A549 (cell line): ENCODE measurements around the gene SH3RF3. TPM values are rescaled to one million over a fixed set of nuclear protein-coding genes. Genes with fewer than 3 reads are reported as not detected.

Experiments used
- ATAC-seq, 2 experiments: fragments of 200-7000 bp in 1 of 2; fragments of >200 bp in 1 of 2; cut with Nextera tagmentation in 1 of 2; cut with Tn5 transposase in 1 of 2; 3 replicates each; pipeline versions ENCODE4 v1.8.0 to v1.9.1; 2018 to 2020; ENCODE audit warnings: mild to moderate bottlenecking in 1 of 2, moderate library complexity in 1 of 2
- CTCF ChIA-PET: fragments of 300-600 bp; sonication (Branson Sonifier 250); formaldehyde crosslinking; extraction: SDS; loops from one replicate; lab custom pipeline; 2021; ENCODE audit warnings: antibody characterized with exemption, inconsistent platforms; lab: Yijun Ruan, JAX
- POLR2A ChIA-PET: fragments of 350-600 bp; formaldehyde crosslinking; extraction: SDS; loops from one replicate; lab custom pipeline; 2021; ENCODE audit warnings: antibody characterized with exemption, inconsistent platforms; lab: Yijun Ruan, JAX
- DNase-seq, 2 experiments: peaks; one replicate each; pipeline versions ENCODE4 v3.0.0 to v3.0.0-alpha.2; 2011 to 2016; ENCODE audit warnings: low read depth in 1 of 2, low spot score in 1 of 2
- FAIRE-seq: peaks from 2 replicates; lab custom pipeline; 2011; peaks lifted over from hg19 to GRCh38; lab: Jason Lieb, UNC
- H3K27ac ChIP-seq, 2 experiments: fragments of >200 bp; sonication (Bioruptor Twin); formaldehyde crosslinking; 3 replicates each; pipeline ENCODE4 v1.5.1; 2016 to 2017
- H3K4me1 ChIP-seq: fragments of >200 bp; sonication (Bioruptor Twin); formaldehyde crosslinking; 3 replicates; pipeline ENCODE4 v1.6.1; 2016
- H3K4me2 ChIP-seq: fragments of >200 bp; sonication (Bioruptor Twin); formaldehyde crosslinking; 3 replicates; pipeline ENCODE4 v1.6.1; 2016
- H3K4me3 ChIP-seq: fragments of >200 bp; sonication (Bioruptor Twin); formaldehyde crosslinking; 3 replicates; pipeline ENCODE4 v1.5.1; 2016
- H3K9me3 ChIP-seq: fragments of >200 bp; sonication (Bioruptor Twin); formaldehyde crosslinking; 3 replicates; pipeline ENCODE4 v1.6.1; 2016
- ATOH8 ChIP-seq: fragments of 250-450 bp; sonication (Bioruptor Pico); IDR thresholded peaks from 2 replicates; pipeline ENCODE4 v1.5.0; 2020; ENCODE audit warnings: low read depth, mild to moderate bottlenecking, moderate library complexity
- BHLHE40 ChIP-seq: IDR thresholded peaks from 2 replicates; pipeline ENCODE4 v1.6.1; 2012; ENCODE audit warnings: low read depth, low read length, inconsistent platforms
- CBX2 ChIP-seq: fragments of 200-600 bp; sonication (generic); IDR thresholded peaks from 2 replicates; pipeline ENCODE4 v1.6.1; 2016; ENCODE audit warnings: low read depth, mild to moderate bottlenecking, borderline replicate concordance
- CBX8 ChIP-seq: fragments of 200-600 bp; sonication (generic); IDR thresholded peaks from 2 replicates; pipeline ENCODE4 v1.6.1; 2016
- CHD4 ChIP-seq: fragments of 200-600 bp; sonication (generic); IDR thresholded peaks from 2 replicates; pipeline ENCODE4 v1.6.1; 2016; ENCODE audit warnings: antibody characterized with exemption, mild to moderate bottlenecking, borderline replicate concordance
- EHMT2 ChIP-seq: fragments of 200-600 bp; sonication (generic); IDR thresholded peaks from 2 replicates; pipeline ENCODE4 v1.6.1; 2016; ENCODE audit warnings: antibody characterized with exemption, low read depth, mild to moderate bottlenecking, moderate library complexity
- FOSB ChIP-seq: fragments of 250-450 bp; sonication (Bioruptor Pico); IDR thresholded peaks from 2 replicates; pipeline ENCODE4 v1.5.0; 2020; ENCODE audit warnings: mild to moderate bottlenecking, moderate library complexity
- FOSL2 ChIP-seq, 2 experiments: fragments of 450-650 bp in 1 of 2; fragments of >200 bp in 1 of 2; sonication (Bioruptor Twin) in 1 of 2; formaldehyde crosslinking; IDR thresholded peaks; 2 replicates each; pipeline versions ENCODE4 v1.5.0 to v1.6.1; 2016 to 2020; ENCODE audit warnings: mild to moderate bottlenecking in 1 of 2, moderate library complexity in 1 of 2
- HDAC2 ChIP-seq: fragments of 200-600 bp; sonication (generic); IDR thresholded peaks from 2 replicates; pipeline ENCODE4 v1.6.1; 2016
- HMGXB4 ChIP-seq: fragments of 250-450 bp; sonication (Bioruptor Pico); IDR thresholded peaks from 2 replicates; pipeline ENCODE4 v1.5.0; 2021; ENCODE audit warnings: mild to moderate bottlenecking, moderate library complexity, borderline replicate concordance
- HOXA7 ChIP-seq: fragments of 250-450 bp; sonication (Bioruptor Pico); IDR thresholded peaks from 2 replicates; pipeline ENCODE4 v1.5.0; 2020; ENCODE audit warnings: mild to moderate bottlenecking, moderate library complexity
- HOXB13 ChIP-seq: fragments of 250-450 bp; sonication (Bioruptor Pico); IDR thresholded peaks from 2 replicates; pipeline ENCODE4 v1.5.0; 2020; ENCODE audit warnings: low read depth, mild to moderate bottlenecking, moderate library complexity
- HOXB5 ChIP-seq: fragments of 250-450 bp; sonication (Bioruptor Pico); IDR thresholded peaks from 2 replicates; pipeline ENCODE4 v1.5.0; 2020; ENCODE audit warnings: mild to moderate bottlenecking, moderate library complexity
- JUNB ChIP-seq: fragments of >200 bp; sonication (Bioruptor Twin); formaldehyde crosslinking; IDR thresholded peaks from 2 replicates; pipeline ENCODE4 v1.6.1; 2016
- MAFK ChIP-seq: fragments of 450-650 bp; IDR thresholded peaks from 2 replicates; pipeline ENCODE4 v1.6.1; 2014; ENCODE audit not compliant: partially characterized antibody
- MAZ ChIP-seq: fragments of 150-350 bp; IDR thresholded peaks from 2 replicates; pipeline ENCODE4 v1.6.1; 2014; ENCODE audit warnings: antibody characterized with exemption, low read depth, low read length, borderline replicate concordance
- MYC ChIP-seq: IDR thresholded peaks from 2 replicates; pipeline ENCODE4 v1.6.1; 2012; ENCODE audit warnings: mild to moderate bottlenecking, inconsistent platforms, low read length, improper control_type of control experiment, borderline replicate concordance
- NPAS2 ChIP-seq: fragments of 250-450 bp; sonication (Bioruptor Pico); IDR thresholded peaks from 2 replicates; pipeline ENCODE4 v1.8.0; 2022; ENCODE audit warnings: mild to moderate bottlenecking, moderate library complexity, borderline replicate concordance
- PHF8 ChIP-seq: fragments of 200-600 bp; sonication (generic); IDR thresholded peaks from 2 replicates; pipeline ENCODE4 v1.6.1; 2016; ENCODE audit warnings: low read depth, mild to moderate bottlenecking, antibody characterized with exemption, moderate library complexity, borderline replicate concordance
- RAD21 ChIP-seq, 2 experiments: fragments of >200 bp in 1 of 2; sonication (Bioruptor Twin) in 1 of 2; formaldehyde crosslinking in 1 of 2; IDR thresholded peaks in 1 of 2; conservative IDR thresholded peaks in 1 of 2; 2 replicates in 1 of 2; 3 replicates in 1 of 2; pipeline ENCODE4 v1.6.1; 2012 to 2018; ENCODE audit warnings: inconsistent platforms in 1 of 2
- RARB ChIP-seq: fragments of 250-450 bp; sonication (Bioruptor Pico); IDR thresholded peaks from 2 replicates; pipeline ENCODE4 v1.8.0; 2021; ENCODE audit warnings: mild to moderate bottlenecking, moderate library complexity
- SREBF2 ChIP-seq: fragments of 450-650 bp; IDR thresholded peaks from 2 replicates; pipeline ENCODE4 v1.6.1; 2014; ENCODE audit warnings: mild to moderate bottlenecking, moderate library complexity
- TFCP2L1 ChIP-seq: fragments of 250-450 bp; sonication (Bioruptor Pico); IDR thresholded peaks from 2 replicates; pipeline ENCODE4 v1.5.0; 2021; ENCODE audit warnings: mild to moderate bottlenecking
- ZC3H11A ChIP-seq: fragments of 450-650 bp; IDR thresholded peaks from 2 replicates; pipeline ENCODE4 v1.6.1; 2014; ENCODE audit warnings: antibody characterized with exemption, mild to moderate bottlenecking
- ZFP36 ChIP-seq: fragments of 450-650 bp; IDR thresholded peaks from 2 replicates; pipeline ENCODE4 v1.6.1; 2014; ENCODE audit warnings: borderline replicate concordance; ENCODE audit not compliant: partially characterized antibody
- WGBS: methylation state at CpG from one replicate; pipeline ENCODE4 v1.1.6; 2017; ENCODE audit errors: missing lambda C conversion rate; 5-methylcytosine and 5-hydroxymethylcytosine counted together
- polyA plus RNA-seq, 4 experiments: library from polyadenylated mRNA; depleted of rRNA in 3 of 4; stranded (reverse); fragments of >200 nt; fragmentation: RNase III in 1 of 4; extraction: RNeasy Plus Mini Kit Qiagen cat#74134 plus additional on column Dnase treatment in 1 of 4; gene quantifications; 2 replicates in 3 of 4; 3 replicates in 1 of 4; pipeline ENCODE4 v1.2.3, GENCODE V29; 2011 to 2017
- TF ChIP-seq, protein P1 (sequence below): fragments of 200-600 bp; sonication (generic); IDR thresholded peaks from 2 replicates; pipeline ENCODE4 v1.6.1; 2016; ENCODE audit warnings: antibody characterized with exemption, mild to moderate bottlenecking, moderate library complexity

Gene SH3RF3
- polyA plus RNA-seq, 2 of the 4 experiments (the other 2 are of a cell fraction) = 0.04 to 0.21 TPM

DNA sequence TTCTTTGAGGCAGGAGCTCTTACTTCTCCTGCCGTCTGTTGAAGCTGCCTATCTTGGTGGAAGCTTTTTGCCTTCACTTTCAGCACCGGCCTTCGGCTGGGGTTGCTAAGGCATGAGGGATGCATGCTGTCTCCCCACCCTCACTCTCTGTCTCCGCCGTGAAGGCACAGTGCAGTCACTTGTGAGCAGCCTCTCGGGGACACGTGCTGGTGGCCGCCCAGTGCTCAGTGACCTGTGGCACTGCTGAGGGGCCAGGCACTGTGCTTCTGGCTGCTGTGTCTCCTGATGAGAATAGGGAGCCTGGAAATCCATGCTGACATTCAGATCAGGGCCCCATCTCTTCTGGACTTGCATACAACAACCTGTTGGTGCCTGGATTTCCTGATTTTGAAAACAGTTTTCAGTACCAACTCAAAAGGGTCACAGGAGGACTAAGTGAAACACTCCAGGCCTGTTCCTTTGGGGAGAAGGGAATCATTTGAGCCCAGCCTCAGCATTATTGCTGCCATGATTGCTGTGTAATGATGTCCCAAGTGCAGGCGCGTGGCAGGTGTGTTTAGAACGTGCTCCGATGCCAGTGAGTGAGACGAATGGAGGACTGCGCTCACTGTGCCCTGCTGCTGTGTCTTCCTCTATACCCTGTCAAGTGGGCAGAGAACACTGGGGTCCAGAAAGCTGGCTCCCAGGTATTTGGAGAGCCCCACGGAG lies 266.6 kb downstream of the SH3RF3 start:
- Histone ChIP-seq H3K4me1 (no peaks in the 10 kb centered on the region), H3K4me3 (no peak overlapping the region), H3K27ac (no peak overlapping the region), H3K9me3 (no peaks in the 10 kb centered on the region), H3K4me2 (no peak overlapping the region)
- TF ChIP-seq MYC = no peak
- TF ChIP-seq PHF8 = no peak
- no peak for TF ChIP-seq HDAC2
- no peak for TF ChIP-seq FOSB (CRISPR knock-in tag)
- no peak for TF ChIP-seq JUNB
- no peak for TF ChIP-seq CBX8
- no peak for TF ChIP-seq ATOH8
- TF ChIP-seq MAZ = no peak
- no peak for TF ChIP-seq HMGXB4 (CRISPR knock-in tag)
- no peak for TF ChIP-seq ZC3H11A
- TF ChIP-seq MAFK = no peak
- DNase-seq (no peak), ATAC-seq (no peak), FAIRE-seq (no peak)
- ChIA-PET POLR2A (no interaction called here), CTCF (interaction anchor here (0.6 to 1.3 kb wide), 2 partner anchors 8 to 289 kb away, joined by 3 to 4 read pairs; no protein-coding TSS in a partner anchor)
- WGBS = 72% methylated on average over 11 of the region's 15 CpGs

DNA sequence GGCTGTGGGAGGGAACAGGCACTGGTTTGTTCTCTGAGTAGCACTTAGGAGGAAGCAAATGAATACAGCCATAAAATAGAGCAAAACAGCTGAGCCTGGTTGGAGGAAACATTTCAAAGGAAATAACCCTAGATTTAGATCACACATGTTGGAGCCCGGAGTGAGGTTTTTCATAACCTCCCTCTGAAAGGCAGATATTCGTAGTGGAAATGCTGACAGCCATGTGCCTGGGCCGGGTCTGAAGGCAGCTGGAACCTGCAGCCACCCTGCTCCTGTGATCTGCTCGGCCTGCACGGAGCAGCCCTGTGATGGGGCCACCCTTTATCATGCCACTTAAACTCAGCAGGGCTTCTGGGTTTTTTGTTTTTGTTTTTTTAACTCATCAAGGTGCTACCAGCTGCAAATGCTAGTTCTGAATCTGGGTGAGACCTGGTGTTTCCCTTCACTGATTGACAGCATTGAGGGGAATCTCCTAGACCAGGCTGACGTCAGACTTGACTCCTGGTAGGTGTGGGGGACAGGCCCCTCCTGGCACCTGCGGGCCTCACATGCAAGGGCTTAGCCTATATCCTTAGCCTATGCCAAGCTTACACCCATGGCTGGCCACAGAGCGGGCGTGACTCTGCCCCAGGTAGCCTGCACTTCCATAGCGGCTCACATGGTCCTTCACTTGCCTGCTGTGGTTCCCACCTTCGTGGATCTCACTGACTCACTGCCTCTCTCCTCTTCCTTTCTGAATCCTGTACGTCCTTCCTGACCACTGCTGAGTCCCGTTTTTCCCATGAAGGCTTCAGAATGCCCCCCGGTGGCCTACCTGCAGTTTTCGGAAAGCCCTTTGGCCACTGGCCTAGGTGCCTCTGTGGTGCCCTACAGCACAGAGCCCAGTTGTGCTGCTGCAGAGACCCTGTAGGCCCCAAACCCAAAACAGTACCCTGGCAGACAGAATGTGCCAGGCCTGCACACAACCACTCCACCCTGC lies 267.5 kb downstream of the SH3RF3 start:
- DNase-seq (no peak), FAIRE-seq (no peak), ATAC-seq (no peak; a peak in 1 of 6 replicates)
- Histone ChIP-seq H3K4me1 (no peaks in the 10 kb centered on the region), H3K4me2 (no peak overlapping the region), H3K27ac (no peak overlapping the region), H3K4me3 (no peak overlapping the region), H3K9me3 (no peaks in the 10 kb centered on the region)
- no peak for TF ChIP-seq RAD21 (conservative IDR thresholded peaks at IDR 0.05 in 1 of 2, IDR thresholded peaks at IDR 0.05 in 1 of 2)
- no peak for TF ChIP-seq NPAS2 (CRISPR knock-in tag)
- TF ChIP-seq ZC3H11A = no peak
- no peak for TF ChIP-seq HOXB5 (CRISPR knock-in tag)
- no peak for TF ChIP-seq BHLHE40
- no peak for TF ChIP-seq TFCP2L1
- TF ChIP-seq SREBF2 = no peak
- TF ChIP-seq FOSL2 (IDR thresholded peaks at IDR 0.05) = no peak
- no peak for TF ChIP-seq FOSL2 (CRISPR knock-in tag; IDR thresholded peaks at IDR 0.05)
- TF ChIP-seq ZFP36 = no peak
- TF ChIP-seq JUNB = no peak
- no peak for TF ChIP-seq CHD4
- no peak for TF ChIP-seq CBX2
- TF ChIP-seq HOXB13 (CRISPR knock-in tag) = no peak
- no peak for TF ChIP-seq MYC
- TF ChIP-seq, protein P1, sequence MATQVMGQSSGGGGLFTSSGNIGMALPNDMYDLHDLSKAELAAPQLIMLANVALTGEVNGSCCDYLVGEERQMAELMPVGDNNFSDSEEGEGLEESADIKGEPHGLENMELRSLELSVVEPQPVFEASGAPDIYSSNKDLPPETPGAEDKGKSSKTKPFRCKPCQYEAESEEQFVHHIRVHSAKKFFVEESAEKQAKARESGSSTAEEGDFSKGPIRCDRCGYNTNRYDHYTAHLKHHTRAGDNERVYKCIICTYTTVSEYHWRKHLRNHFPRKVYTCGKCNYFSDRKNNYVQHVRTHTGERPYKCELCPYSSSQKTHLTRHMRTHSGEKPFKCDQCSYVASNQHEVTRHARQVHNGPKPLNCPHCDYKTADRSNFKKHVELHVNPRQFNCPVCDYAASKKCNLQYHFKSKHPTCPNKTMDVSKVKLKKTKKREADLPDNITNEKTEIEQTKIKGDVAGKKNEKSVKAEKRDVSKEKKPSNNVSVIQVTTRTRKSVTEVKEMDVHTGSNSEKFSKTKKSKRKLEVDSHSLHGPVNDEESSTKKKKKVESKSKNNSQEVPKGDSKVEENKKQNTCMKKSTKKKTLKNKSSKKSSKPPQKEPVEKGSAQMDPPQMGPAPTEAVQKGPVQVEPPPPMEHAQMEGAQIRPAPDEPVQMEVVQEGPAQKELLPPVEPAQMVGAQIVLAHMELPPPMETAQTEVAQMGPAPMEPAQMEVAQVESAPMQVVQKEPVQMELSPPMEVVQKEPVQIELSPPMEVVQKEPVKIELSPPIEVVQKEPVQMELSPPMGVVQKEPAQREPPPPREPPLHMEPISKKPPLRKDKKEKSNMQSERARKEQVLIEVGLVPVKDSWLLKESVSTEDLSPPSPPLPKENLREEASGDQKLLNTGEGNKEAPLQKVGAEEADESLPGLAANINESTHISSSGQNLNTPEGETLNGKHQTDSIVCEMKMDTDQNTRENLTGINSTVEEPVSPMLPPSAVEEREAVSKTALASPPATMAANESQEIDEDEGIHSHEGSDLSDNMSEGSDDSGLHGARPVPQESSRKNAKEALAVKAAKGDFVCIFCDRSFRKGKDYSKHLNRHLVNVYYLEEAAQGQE = no peak
- TF ChIP-seq HOXA7 (CRISPR knock-in tag) = no peak
- TF ChIP-seq MAFK = no peak
- no peak for TF ChIP-seq RARB (CRISPR knock-in tag)
- no peak for TF ChIP-seq EHMT2
- ChIA-PET POLR2A (no interaction called here), CTCF (interaction anchor here (0.6 to 1.5 kb wide), 2 partner anchors 10 to 290 kb away, joined by 4 to 5 read pairs; no protein-coding TSS in a partner anchor)
- WGBS = 39% methylated on average over 15 of the region's 15 CpGs
